GM18526 (cell line): ENCODE measurements around the gene ENDOU.

Experiments
- POLR2A ChIP-seq: IDR thresholded peaks from 3 replicates; pipeline ENCODE4 v1.6.1; 2011; ENCODE audit not compliant: insufficient read length; ENCODE audit errors: extremely low read depth

ENDOU gene

GRCh38 chr12:47740606-47741339 is 15.5 kb upstream of the ENDOU start:
- TF ChIP-seq POLR2A: no peak

- no peak for TF ChIP-seq POLR2A
These were observed 14.7 kb upstream of the ENDOU start for GRCh38 chr12:47739979-47740378.

- no peak for TF ChIP-seq POLR2A
These were observed 14.0 kb upstream of the ENDOU start for GRCh38 chr12:47739297-47739696.

GRCh38 chr12:47737936-47738594 is 12.8 kb upstream of the ENDOU start:
- no peak for TF ChIP-seq POLR2A

- no peak for TF ChIP-seq POLR2A
These were observed 11.8 kb upstream of the ENDOU start for GRCh38 chr12:47736877-47737676.

- no peak for TF ChIP-seq POLR2A
These were observed 10.9 kb upstream of the ENDOU start for GRCh38 chr12:47736216-47736615.

- TF ChIP-seq POLR2A: no peak
These were observed 10.4 kb upstream of the ENDOU start for GRCh38 chr12:47735649-47736048.

- no peak for TF ChIP-seq POLR2A
These were observed 9.6 kb upstream of the ENDOU start for GRCh38 chr12:47734725-47735480.

- TF ChIP-seq POLR2A: no peak
These were observed 7.9 kb upstream of the ENDOU start for GRCh38 chr12:47733142-47733541.

GRCh38 chr12:47732504-47732903 is 7.2 kb upstream of the ENDOU start:
- TF ChIP-seq POLR2A: no peak

- TF ChIP-seq POLR2A: no peak
These were observed 6.4 kb upstream of the ENDOU start for GRCh38 chr12:47731723-47732122.

- no peak for TF ChIP-seq POLR2A
These were observed 5.1 kb upstream of the ENDOU start for GRCh38 chr12:47730341-47730744.

- TF ChIP-seq POLR2A: no peak
These were observed 3.9 kb upstream of the ENDOU start for GRCh38 chr12:47729233-47729632.

GRCh38 chr12:47725893-47726292 is 603 bp upstream of the ENDOU start:
- no peak for TF ChIP-seq POLR2A

- no peak for TF ChIP-seq POLR2A
These were observed 2.2 kb downstream of the ENDOU start for GRCh38 chr12:47722941-47723631.
